H7 (cell line): Measurements from ENCODE around the gene P2RX4. TPM values are rescaled to one million over a fixed set of nuclear protein-coding genes. Genes with fewer than 3 reads are reported as not detected.
"Not testable (repeated sequence)": the region's sequence is repeated elsewhere in the genome, so short reads cannot be mapped to it uniquely, and the experiment has no call there.

Experiments
- DNase-seq: peaks from one replicate; pipeline ENCODE4 v3.0.0; 2012
- H3K27me3 ChIP-seq: 2 replicates; pipeline ENCODE4 v1.6.0; 2011; ENCODE audit warnings: mild to moderate bottlenecking, low read length; ENCODE audit not compliant: control insufficient read depth, insufficient read depth
- H3K36me3 ChIP-seq: replicated peaks from 2 replicates; pipeline ENCODE4 v1.5.1; 2011; ENCODE audit warnings: low read length; ENCODE audit not compliant: control insufficient read depth, insufficient read depth
- H3K4me3 ChIP-seq: 2 replicates; pipeline ENCODE4 v1.5.1; 2011; ENCODE audit warnings: low read depth, mild to moderate bottlenecking, control low read depth, low read length, moderate library complexity; ENCODE audit not compliant: insufficient read depth
- total RNA-seq: library from RNA; depleted of rRNA; stranded (reverse); fragments of >200 nt; shearing (Covaris generic); gene quantifications from 2 replicates; pipeline ENCODE4 v1.2.3, GENCODE V29; 2014

P2RX4 gene
- total RNA-seq, 1 experiment from 2014 or later: 11.1 TPM

DNA sequence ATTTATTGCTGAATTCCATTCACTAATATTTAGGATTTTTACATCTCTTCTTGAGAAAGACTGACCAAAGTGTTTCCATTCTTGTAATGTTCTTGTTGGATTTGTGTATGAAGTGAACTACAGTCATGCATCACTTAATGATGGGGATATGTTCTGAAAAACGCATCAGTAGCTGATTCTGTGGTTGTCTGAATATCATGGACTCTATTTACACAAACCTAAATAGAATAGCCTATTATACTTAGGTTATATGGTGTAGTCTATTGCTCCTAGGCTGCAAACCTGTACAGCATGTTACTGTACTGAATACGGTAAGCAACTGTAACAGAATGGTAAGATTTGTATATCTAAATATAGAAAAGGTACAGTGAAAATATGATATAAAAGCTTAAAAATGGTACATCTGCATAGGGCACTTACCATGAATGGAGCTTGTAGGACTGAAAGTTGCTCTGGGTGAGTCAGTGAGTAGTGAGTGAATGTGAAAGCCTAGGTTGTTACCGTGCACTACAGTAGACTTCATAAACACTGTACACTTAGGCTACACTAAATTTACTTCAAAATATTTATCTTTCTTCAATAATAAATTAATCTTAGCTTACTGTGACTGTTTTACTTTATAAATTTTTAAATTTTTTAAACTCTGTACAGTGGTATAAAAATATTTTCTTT, 27.6 kb upstream of the P2RX4 start:
- Histone ChIP-seq H3K4me3 (no peak overlapping the region), H3K27me3 (no peaks in the 10 kb centered on the region), H3K36me3 (no peaks in the 10 kb centered on the region)
- DNase-seq: no peak

DNA sequence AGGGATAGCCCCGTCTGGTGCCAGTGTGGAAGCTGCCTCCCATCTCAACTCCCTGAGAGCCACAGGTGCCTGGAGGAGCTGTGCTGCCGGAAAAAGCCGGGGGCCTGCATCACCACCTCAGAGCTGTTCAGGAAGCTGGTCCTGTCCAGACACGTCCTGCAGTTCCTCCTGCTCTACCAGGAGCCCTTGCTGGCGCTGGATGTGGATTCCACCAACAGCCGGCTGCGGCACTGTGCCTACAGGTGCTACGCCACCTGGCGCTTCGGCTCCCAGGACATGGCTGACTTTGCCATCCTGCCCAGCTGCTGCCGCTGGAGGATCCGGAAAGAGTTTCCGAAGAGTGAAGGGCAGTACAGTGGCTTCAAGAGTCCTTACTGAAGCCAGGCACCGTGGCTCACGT, 25.5 kb upstream of the P2RX4 start:
- Histone ChIP-seq H3K27me3 (no peaks in the 10 kb centered on the region), H3K4me3 (no peak overlapping the region), H3K36me3 (no peaks in the 10 kb centered on the region)
- no peak for DNase-seq

DNA sequence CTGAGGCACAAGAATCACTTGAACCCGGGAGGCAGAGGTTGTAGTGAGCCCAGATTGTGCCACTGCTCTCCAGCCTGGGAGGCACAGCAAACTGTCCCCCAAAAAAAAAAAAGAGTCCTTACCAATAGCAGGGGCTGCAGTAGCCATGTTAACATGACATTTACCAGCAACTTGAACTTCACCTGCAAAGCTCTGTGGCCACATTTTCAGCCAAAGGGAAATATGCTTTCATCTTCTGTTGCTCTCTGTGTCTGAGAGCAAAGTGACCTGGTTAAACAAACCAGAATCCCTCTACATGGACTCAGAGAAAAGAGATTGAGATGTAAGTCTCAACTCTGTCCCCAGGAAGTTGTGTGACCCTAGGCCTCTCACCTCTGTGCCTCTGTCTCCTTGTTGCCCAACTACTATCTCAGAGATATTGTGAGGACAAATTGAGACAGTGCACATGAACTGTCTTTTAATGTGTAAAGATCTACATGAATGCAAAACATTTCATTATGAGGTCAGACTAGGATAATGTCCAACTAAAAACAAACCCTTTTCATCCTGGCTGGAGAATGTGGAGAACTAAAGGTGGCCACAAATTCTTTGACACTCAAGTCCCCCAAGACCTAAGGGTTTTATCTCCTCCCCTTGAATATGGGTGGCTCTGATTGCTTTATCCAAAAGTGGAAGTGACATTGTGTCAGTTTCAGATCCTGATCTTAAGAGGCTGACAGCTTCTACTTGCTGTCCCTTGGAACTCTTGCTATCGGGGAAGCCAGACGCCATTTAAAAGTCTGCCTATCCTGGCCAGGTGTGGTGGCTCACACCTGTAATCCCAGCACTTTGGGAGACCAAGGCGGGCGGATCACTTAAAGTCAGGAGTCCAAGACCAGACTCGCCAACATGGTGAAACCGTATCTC, 24.7 kb upstream of the P2RX4 start:
- Histone ChIP-seq H3K4me3 (no peak overlapping the region), H3K36me3 (no peaks in the 10 kb centered on the region), H3K27me3 (no peaks in the 10 kb centered on the region)
- DNase-seq: no peak

DNA sequence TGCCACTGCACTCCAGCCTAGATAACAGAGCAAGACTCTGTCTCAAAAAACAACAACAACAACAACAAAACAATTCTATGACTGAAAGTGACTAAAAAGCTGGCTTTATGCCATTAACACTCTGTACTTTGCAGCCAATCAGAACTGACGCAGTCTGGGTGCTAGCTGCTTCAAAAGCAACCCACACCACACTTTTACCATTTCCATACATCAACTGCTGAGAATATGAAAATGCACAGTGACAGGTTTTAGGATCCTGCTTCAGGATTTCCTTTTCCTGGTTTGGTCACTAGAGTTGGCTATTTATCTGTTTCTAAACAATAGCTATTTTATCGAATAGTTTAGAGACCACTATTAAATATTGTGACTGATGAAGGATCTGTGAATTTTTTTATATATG, 23.1 kb upstream of the P2RX4 start:
- no peaks in the 10 kb centered on the region for H3K36me3 ChIP-seq
- no peak overlapping the region for H3K4me3 ChIP-seq
- no peak for DNase-seq
- no peaks in the 10 kb centered on the region for H3K27me3 ChIP-seq

DNA sequence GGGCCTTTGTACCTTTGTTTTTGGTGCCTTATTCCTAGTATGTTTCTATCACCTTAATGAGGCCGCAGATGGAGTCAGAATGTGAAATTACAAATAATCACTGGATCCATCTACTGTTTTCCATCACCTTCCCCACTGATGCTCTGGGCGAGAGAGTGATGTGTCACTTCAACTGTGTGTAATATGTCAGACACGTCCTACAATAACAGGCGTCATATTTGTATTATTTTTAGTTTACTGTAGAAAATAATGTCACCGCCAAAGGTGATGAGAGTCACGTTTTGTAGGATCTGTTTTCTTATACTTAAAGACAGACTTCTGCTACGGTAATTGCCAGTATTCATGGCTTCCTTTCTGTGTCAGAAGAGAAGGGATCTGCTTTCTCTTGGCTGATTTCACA, 22.4 kb upstream of the P2RX4 start:
- H3K36me3 ChIP-seq: no peaks in the 10 kb centered on the region
- H3K27me3 ChIP-seq: no peaks in the 10 kb centered on the region
- H3K4me3 ChIP-seq: no peak overlapping the region
- no peak for DNase-seq

DNA sequence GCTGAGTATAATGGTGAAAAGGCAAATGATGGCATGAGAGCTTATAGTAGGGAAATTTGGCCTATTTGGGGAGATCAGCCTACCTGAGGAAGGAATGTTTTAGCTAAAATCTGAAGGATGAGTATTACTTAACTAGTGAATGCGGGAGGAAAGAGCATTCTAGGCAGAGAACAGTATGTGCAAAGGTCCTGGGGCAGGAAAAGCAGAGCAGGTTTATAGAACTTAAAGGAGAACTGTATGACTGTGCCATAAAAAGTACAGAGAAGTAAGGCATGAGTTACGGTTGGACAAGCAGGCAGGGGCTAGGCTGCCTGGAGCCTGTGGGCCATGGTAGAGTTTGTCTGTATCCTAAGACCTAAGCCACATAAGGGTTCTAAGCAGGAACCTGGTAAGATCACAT, 21.7 kb upstream of the P2RX4 start:
- Histone ChIP-seq H3K4me3 (no peak overlapping the region), H3K27me3 (no peaks in the 10 kb centered on the region), H3K36me3 (no peaks in the 10 kb centered on the region)
- no peak for DNase-seq

DNA sequence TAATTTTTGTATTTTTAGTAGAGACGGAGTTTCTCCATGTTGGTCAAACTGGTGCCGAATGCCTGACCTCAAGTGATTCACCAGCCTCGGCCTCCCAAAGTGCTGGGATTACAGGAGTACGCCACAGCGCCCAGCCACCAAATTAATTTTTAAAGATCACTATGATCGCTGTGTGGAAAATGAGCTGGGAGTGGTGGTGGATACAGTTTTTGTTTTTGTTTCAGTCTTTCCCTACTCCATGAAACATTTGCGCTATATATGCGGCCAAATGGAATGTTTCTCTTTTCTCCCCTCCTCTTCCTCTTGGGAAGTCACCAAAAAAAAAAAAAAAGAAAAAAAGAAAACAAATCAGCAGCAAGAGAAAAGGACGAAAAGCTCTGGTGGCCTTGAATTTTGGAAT, 20.8 kb upstream of the P2RX4 start:
- Histone ChIP-seq H3K36me3 (no peaks in the 10 kb centered on the region), H3K27me3 (no peaks in the 10 kb centered on the region), H3K4me3 (no peak overlapping the region)
- no peak for DNase-seq

DNA sequence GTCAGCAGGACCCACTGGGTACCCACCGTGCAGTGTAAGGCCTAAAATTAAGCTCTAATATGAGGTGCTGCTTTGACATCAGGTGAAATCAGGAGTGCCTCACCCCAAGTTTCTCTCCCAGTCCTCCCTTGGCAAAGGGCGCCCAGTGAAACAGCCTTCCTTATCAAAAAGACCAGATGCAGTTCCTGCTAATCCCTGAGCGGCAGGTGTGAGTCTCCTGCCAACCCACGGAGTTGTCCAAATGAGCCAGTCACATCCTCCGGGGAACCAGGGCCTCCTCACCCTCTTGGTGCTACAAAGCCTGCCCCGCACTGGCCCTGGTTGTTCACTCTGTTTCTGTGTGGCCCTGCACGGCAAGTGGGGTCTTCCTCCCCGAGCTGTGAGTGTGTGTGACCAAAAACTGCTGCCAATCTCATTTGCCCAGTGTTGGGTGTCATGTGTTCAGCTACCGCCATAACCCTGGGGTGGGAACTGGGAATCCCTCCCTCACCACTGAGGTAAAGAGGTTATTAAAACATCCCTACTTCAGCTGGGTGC, 20.2 kb upstream of the P2RX4 start:
- H3K36me3 ChIP-seq: no peaks in the 10 kb centered on the region
- no peak overlapping the region for H3K4me3 ChIP-seq
- H3K27me3 ChIP-seq: no peaks in the 10 kb centered on the region
- DNase-seq: peak; percentile 32

DNA sequence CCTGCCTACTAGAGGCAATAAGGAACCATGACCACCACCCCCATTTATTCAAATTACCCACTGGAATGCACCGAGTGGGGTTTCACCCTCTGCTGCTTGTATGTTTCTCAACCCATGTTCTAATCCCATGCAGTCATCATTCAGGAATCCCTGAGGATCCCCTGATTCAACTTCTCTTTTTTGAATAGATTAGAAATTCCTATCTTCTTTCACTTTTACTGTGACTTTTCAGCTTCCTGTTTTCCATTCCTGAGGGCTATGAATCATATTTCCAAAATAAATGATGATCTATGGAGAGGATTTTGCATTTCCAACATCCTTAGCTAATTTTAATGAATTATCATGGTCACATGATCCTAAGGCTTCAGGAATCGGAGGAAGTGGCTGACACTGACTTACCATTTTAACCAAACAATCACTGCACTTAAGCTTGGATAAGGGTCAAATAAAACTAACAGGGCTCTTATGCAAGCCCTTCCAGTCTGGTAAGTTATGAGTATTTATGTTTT, 19.4 kb upstream of the P2RX4 start:
- peak; percentile 24 for DNase-seq
- no peaks in the 10 kb centered on the region for H3K36me3 ChIP-seq
- no peak overlapping the region for H3K4me3 ChIP-seq
- H3K27me3 ChIP-seq: no peaks in the 10 kb centered on the region

DNA sequence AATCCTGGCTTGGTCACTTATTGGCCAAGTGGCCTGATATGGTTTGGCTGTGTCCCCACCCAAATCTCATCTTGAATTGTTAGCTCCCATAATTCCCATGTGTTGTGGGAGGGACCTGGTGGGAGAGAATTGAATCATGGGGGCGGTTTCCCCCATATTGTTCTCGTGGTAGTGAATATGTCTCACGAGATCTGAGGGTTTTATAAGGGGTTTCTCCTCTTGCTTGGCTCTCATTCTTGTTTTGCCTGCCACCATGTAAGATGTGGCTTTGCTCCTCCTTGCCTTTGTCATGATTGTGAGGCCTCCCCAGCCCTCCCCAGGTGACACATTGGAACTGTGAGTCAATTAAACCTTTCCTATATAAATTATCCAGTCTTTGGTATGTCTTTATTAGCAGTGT, 18.8 kb upstream of the P2RX4 start:
- DNase-seq: no peak
- no peaks in the 10 kb centered on the region for H3K27me3 ChIP-seq
- no peaks in the 10 kb centered on the region for H3K36me3 ChIP-seq
- no peak overlapping the region for H3K4me3 ChIP-seq

DNA sequence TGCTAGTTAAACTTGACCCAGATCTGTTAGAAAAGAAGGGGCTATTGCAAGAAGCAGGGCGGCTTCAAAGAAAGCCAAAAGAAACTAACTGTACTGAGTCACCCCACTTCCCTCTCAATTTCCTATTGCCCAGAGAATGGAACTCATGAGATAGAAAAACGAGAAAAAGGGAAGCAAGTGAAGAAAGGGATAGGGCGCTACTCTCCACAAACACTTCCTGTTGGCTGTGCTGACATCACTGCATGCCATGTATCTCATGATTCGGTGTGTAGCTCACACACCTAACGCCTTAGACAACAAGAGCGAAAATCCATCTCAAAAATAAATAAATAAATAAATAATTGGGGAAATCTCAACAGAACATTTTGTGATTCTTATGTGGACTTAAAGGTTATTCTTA, 13.0 kb upstream of the P2RX4 start:
- Histone ChIP-seq H3K27me3 (no peaks in the 10 kb centered on the region), H3K4me3 (no peak overlapping the region), H3K36me3 (no peaks in the 10 kb centered on the region)
- DNase-seq: no peak

DNA sequence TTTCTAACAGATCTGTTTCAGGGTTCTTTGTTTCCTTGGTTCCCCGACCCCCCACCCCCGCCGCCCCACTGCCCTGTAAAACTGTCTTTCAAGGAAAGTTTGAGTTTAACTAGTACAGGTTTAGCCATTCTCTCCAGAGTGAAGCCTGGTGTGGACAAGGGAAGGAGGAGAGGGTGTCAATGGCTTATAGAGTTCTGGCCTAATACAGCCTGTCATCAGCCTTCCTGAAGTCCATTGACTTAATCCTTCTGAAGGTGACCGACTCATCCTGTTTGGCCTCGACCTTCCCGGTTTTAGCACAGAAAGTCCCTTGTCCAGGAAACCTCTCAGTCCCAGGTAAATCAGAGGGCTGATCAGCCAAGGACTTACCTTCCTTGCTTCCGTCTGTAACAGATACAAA, 11.0 kb upstream of the P2RX4 start:
- Histone ChIP-seq H3K36me3 (no peaks in the 10 kb centered on the region), H3K4me3 (no peak overlapping the region), H3K27me3 (no peaks in the 10 kb centered on the region)
- no peak for DNase-seq

DNA sequence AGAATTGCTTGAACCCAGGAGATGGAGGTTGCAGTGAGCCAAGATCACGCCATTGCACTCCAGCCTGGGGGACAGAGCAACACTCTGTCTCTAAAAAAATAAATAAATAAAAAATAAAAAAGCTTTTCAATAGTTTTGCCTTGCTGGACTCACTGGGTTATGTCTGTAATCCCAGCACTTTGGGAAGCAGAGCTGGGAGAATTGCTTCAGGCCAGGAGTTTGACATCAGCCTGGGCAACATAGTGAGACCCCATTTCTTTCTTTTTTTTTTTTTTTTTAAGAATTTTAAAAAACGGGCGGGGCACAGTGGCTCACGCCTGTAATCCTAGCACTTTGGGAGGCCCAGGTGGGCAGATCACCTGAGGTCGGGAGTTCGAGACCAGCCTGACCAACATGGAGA, 8.8 kb upstream of the P2RX4 start:
- not testable (repeated sequence) for H3K36me3 ChIP-seq, H3K4me3 ChIP-seq, H3K27me3 ChIP-seq, DNase-seq

DNA sequence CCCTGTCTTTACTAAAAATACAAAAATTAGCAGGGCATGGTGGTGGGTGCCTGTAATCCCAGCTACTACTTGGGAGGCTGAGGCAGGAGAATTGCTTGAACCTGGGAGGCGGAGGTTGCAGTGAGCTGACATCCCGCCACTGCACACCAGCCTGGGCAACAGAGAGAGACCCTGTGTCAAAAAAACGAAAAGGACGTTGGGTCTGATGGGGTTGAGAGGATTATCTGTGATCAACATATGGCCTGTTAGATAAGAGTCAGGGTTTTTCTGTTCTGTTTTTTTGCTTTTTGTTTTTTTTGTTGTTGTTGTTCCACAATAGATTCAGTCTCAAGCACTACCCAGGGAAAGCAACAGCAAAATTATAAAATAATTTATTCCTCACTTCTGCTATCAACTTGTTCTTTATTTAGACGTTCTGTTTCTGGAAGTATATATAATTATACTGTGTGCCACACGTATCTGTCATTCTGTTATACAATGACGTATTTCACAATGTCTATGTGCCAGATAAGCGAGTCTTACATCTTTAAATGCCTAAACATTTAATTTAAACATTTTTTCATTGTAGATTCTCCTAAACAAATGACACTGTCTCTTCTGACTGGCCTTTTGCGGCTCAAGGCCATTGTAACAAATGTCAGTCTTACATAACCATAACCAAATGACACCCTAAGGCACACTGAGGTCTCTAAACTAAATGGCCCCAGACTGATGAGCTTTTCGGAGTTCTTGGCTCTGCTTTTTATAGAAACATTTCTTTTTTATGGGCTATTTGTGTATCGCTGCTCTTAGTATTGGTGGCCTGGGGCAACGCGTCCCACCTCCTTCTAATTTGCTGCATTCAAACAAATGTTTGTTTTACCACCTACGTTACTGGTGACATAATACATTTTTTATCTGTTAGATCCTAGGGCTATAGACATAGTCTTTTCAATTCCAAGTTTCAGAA, 7.2 kb upstream of the P2RX4 start:
- no peak for DNase-seq
- H3K36me3 ChIP-seq: no peaks in the 10 kb centered on the region
- H3K27me3 ChIP-seq: no peaks in the 10 kb centered on the region
- no peak overlapping the region for H3K4me3 ChIP-seq
